SK-N-SH treated with all-trans-retinoic acid at 6 μM for 48 hours (cell line): Measurements from ENCODE around the gene DDX10.

Source experiments
- ATAC-seq: fragments of 200-7000 bp; cut with Tn5 transposase; 3 replicates; pipeline ENCODE4 v1.9.1; 2020; ENCODE audit warnings: mild to moderate bottlenecking, moderate library complexity
- ARNTL ChIP-seq: fragments of 450-650 bp; formaldehyde crosslinking; IDR thresholded peaks from 2 replicates; pipeline ENCODE4 v1.5.0; 2020; ENCODE audit warnings: low read depth, mild to moderate bottlenecking, moderate library complexity, borderline replicate concordance
- BACH2 ChIP-seq: fragments of 250-450 bp; sonication (Bioruptor Pico); IDR thresholded peaks from 2 replicates; pipeline ENCODE4 v1.9.0; 2021; ENCODE audit warnings: mild to moderate bottlenecking, borderline replicate concordance
- CREB5 ChIP-seq: fragments of 250-450 bp; sonication (Bioruptor Pico); IDR thresholded peaks from 2 replicates; pipeline ENCODE4 v1.5.1; 2020; ENCODE audit warnings: low read depth, mild to moderate bottlenecking, moderate library complexity
- CSDC2 ChIP-seq: fragments of 250-450 bp; sonication (Bioruptor Pico); IDR thresholded peaks from 2 replicates; pipeline ENCODE4 v1.5.0; 2020; ENCODE audit warnings: mild to moderate bottlenecking, moderate library complexity
- ESRRG ChIP-seq: fragments of 250-450 bp; sonication (Bioruptor Pico); IDR thresholded peaks from 2 replicates; pipeline ENCODE4 v1.6.1; 2021; ENCODE audit warnings: mild to moderate bottlenecking
- GLIS3 ChIP-seq: fragments of 250-450 bp; sonication (Bioruptor Pico); IDR thresholded peaks from 2 replicates; pipeline ENCODE4 v1.5.0; 2020; ENCODE audit warnings: mild to moderate bottlenecking, moderate library complexity
- ISL1 ChIP-seq: fragments of 250-450 bp; sonication (Bioruptor Pico); IDR thresholded peaks from 2 replicates; pipeline ENCODE4 v2.1.2; 2022; ENCODE audit warnings: mild to moderate bottlenecking, moderate library complexity
- OSR1 ChIP-seq: fragments of 250-450 bp; sonication (Bioruptor Pico); IDR thresholded peaks from 2 replicates; pipeline ENCODE4 v1.8.0; 2022; ENCODE audit warnings: moderate library complexity, mild to moderate bottlenecking, inconsistent platforms
- PATZ1 ChIP-seq: fragments of 250-450 bp; sonication (Bioruptor Pico); IDR thresholded peaks from 2 replicates; pipeline ENCODE4 v1.8.0; 2020; ENCODE audit warnings: mild to moderate bottlenecking, moderate library complexity, borderline replicate concordance
- POU6F1 ChIP-seq: fragments of 250-450 bp; sonication (Bioruptor Pico); IDR thresholded peaks from 2 replicates; pipeline ENCODE4 v1.8.0; 2021; ENCODE audit warnings: low read depth, mild to moderate bottlenecking, moderate library complexity, borderline replicate concordance
- PPARA ChIP-seq: fragments of 250-450 bp; sonication (Bioruptor Pico); IDR thresholded peaks from 2 replicates; pipeline ENCODE4 v1.5.0; 2020; ENCODE audit warnings: mild to moderate bottlenecking, borderline replicate concordance
- RARB ChIP-seq: fragments of 250-450 bp; sonication (Bioruptor Pico); IDR thresholded peaks from 2 replicates; pipeline ENCODE4 v1.8.0; 2021; ENCODE audit warnings: mild to moderate bottlenecking, moderate library complexity
- SNAI2 ChIP-seq: fragments of 250-450 bp; sonication (Bioruptor Pico); IDR thresholded peaks from 2 replicates; pipeline ENCODE4 v1.5.0; 2020; ENCODE audit warnings: mild to moderate bottlenecking, moderate library complexity
- TCF4 ChIP-seq: fragments of 250-450 bp; sonication (Bioruptor Pico); IDR thresholded peaks from 2 replicates; pipeline ENCODE4 v1.8.0; 2021; ENCODE audit warnings: mild to moderate bottlenecking, moderate library complexity, borderline replicate concordance
- TOX ChIP-seq: fragments of 250-450 bp; sonication (Bioruptor Pico); IDR thresholded peaks from 2 replicates; pipeline ENCODE4 v1.8.0; 2021; ENCODE audit warnings: mild to moderate bottlenecking, moderate library complexity, borderline replicate concordance
- ZC3H10 ChIP-seq: fragments of 250-450 bp; sonication (Bioruptor Pico); IDR thresholded peaks from 2 replicates; pipeline ENCODE4 v1.5.1; 2021; ENCODE audit warnings: mild to moderate bottlenecking, moderate library complexity
- ZFP3 ChIP-seq: fragments of 250-450 bp; sonication (Bioruptor Pico); IDR thresholded peaks from 2 replicates; pipeline ENCODE4 v1.5.0; 2020; ENCODE audit warnings: mild to moderate bottlenecking, moderate library complexity
- ZFP30 ChIP-seq: fragments of 450-650 bp; formaldehyde crosslinking; IDR thresholded peaks from 2 replicates; pipeline ENCODE4 v1.5.0; 2022; ENCODE audit warnings: mild to moderate bottlenecking, moderate library complexity
- ZNF70 ChIP-seq: fragments of 450-650 bp; formaldehyde crosslinking; IDR thresholded peaks from 2 replicates; pipeline ENCODE4 v1.5.0; 2020; ENCODE audit warnings: mild to moderate bottlenecking, moderate library complexity
- ZNF8 ChIP-seq: fragments of 450-650 bp; formaldehyde crosslinking; IDR thresholded peaks from 2 replicates; pipeline ENCODE4 v1.5.0; 2020; ENCODE audit warnings: mild to moderate bottlenecking, moderate library complexity
- TF ChIP-seq, protein P1 (sequence below): fragments of 250-450 bp; sonication (Bioruptor Pico); IDR thresholded peaks from 2 replicates; pipeline ENCODE4 v1.5.0; 2020; ENCODE audit warnings: mild to moderate bottlenecking, moderate library complexity
- TF ChIP-seq, protein P2 (sequence below): fragments of 250-450 bp; sonication (Bioruptor Pico); IDR thresholded peaks from 2 replicates; pipeline ENCODE4 v1.5.1; 2021; ENCODE audit warnings: mild to moderate bottlenecking, moderate library complexity

DDX10 gene

DNA sequence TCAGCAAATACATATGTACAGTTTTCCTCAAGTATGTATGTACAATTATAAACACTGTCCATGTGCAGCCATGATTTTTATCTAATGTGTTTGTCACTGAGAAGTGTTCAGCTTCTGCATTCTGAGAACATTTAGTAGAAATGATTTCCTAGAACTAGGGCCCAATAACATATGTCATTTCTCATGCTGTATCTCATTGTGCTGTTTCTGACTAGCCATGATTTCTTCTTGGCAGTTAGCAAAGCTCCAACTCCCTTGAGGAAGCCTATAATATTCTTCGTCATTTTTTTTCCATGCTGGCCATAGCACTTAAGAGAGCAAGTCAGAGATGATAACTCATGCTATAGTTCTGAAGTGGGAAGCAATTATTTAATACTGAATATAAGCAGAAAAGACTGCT, 187.8 kb downstream of the DDX10 start:
- TF ChIP-seq CREB5 (CRISPR knock-in tag) (no peak), GLIS3 (CRISPR knock-in tag) (no peak), PPARA (CRISPR knock-in tag) (no peak), RARB (CRISPR knock-in tag) (no peak), OSR1 (CRISPR knock-in tag) (no peak), PATZ1 (CRISPR knock-in tag) (no peak), ZNF70 (CRISPR knock-in tag) (no peak), BACH2 (no peak), ZC3H10 (no peak), ZFP30 (no peak), TCF4 (no peak), ZFP3 (CRISPR knock-in tag) (no peak), ESRRG (no peak), ARNTL (CRISPR knock-in tag) (no peak), CSDC2 (CRISPR knock-in tag) (no peak), ISL1 (CRISPR knock-in tag) (no peak), SNAI2 (CRISPR knock-in tag) (no peak), POU6F1 (no peak)
- TF ChIP-seq, protein P1, sequence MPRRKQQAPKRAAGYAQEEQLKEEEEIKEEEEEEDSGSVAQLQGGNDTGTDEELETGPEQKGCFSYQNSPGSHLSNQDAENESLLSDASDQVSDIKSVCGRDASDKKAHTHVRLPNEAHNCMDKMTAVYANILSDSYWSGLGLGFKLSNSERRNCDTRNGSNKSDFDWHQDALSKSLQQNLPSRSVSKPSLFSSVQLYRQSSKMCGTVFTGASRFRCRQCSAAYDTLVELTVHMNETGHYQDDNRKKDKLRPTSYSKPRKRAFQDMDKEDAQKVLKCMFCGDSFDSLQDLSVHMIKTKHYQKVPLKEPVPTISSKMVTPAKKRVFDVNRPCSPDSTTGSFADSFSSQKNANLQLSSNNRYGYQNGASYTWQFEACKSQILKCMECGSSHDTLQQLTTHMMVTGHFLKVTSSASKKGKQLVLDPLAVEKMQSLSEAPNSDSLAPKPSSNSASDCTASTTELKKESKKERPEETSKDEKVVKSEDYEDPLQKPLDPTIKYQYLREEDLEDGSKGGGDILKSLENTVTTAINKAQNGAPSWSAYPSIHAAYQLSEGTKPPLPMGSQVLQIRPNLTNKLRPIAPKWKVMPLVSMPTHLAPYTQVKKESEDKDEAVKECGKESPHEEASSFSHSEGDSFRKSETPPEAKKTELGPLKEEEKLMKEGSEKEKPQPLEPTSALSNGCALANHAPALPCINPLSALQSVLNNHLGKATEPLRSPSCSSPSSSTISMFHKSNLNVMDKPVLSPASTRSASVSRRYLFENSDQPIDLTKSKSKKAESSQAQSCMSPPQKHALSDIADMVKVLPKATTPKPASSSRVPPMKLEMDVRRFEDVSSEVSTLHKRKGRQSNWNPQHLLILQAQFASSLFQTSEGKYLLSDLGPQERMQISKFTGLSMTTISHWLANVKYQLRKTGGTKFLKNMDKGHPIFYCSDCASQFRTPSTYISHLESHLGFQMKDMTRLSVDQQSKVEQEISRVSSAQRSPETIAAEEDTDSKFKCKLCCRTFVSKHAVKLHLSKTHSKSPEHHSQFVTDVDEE (CRISPR knock-in tag): no peak
- TF ChIP-seq, protein P2, sequence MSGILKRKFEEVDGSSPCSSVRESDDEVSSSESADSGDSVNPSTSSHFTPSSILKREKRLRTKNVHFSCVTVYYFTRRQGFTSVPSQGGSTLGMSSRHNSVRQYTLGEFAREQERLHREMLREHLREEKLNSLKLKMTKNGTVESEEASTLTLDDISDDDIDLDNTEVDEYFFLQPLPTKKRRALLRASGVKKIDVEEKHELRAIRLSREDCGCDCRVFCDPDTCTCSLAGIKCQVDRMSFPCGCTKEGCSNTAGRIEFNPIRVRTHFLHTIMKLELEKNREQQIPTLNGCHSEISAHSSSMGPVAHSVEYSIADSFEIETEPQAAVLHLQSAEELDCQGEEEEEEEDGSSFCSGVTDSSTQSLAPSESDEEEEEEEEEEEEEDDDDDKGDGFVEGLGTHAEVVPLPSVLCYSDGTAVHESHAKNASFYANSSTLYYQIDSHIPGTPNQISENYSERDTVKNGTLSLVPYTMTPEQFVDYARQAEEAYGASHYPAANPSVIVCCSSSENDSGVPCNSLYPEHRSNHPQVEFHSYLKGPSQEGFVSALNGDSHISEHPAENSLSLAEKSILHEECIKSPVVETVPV (CRISPR knock-in tag): no peak
- ATAC-seq: no peak

GRCh38 chr11:108853151-108853550, 188.3 kb downstream of the DDX10 start:
- TF ChIP-seq PATZ1 (CRISPR knock-in tag) (no peak), ARNTL (CRISPR knock-in tag) (no peak), SNAI2 (CRISPR knock-in tag) (no peak), ZFP3 (CRISPR knock-in tag) (no peak), TCF4 (no peak), ESRRG (no peak), ZFP30 (no peak), GLIS3 (CRISPR knock-in tag) (no peak), ZNF8 (CRISPR knock-in tag) (no peak), CSDC2 (CRISPR knock-in tag) (no peak), TOX (CRISPR knock-in tag) (no peak), RARB (CRISPR knock-in tag) (no peak), CREB5 (CRISPR knock-in tag) (no peak), ZNF70 (CRISPR knock-in tag) (no peak), ZC3H10 (no peak), ISL1 (CRISPR knock-in tag) (no peak)
- TF ChIP-seq, protein P2 (CRISPR knock-in tag): no peak
- no peak for ATAC-seq
